ENCODE results near the gene HEBP2.

- TF ChIP-seq ZNF232 (CRISPR knock-in tag; IDR thresholded peaks at IDR 0.05): no peak
- TF ChIP-seq, protein P1, sequence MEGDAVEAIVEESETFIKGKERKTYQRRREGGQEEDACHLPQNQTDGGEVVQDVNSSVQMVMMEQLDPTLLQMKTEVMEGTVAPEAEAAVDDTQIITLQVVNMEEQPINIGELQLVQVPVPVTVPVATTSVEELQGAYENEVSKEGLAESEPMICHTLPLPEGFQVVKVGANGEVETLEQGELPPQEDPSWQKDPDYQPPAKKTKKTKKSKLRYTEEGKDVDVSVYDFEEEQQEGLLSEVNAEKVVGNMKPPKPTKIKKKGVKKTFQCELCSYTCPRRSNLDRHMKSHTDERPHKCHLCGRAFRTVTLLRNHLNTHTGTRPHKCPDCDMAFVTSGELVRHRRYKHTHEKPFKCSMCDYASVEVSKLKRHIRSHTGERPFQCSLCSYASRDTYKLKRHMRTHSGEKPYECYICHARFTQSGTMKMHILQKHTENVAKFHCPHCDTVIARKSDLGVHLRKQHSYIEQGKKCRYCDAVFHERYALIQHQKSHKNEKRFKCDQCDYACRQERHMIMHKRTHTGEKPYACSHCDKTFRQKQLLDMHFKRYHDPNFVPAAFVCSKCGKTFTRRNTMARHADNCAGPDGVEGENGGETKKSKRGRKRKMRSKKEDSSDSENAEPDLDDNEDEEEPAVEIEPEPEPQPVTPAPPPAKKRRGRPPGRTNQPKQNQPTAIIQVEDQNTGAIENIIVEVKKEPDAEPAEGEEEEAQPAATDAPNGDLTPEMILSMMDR (IDR thresholded peaks at IDR 0.05): no peak
- no peak for TF ChIP-seq TCF7 (CRISPR knock-in tag; IDR thresholded peaks at IDR 0.05; ENCODE audit: low read depth)
- no peak for TF ChIP-seq MYBL2 (CRISPR knock-in tag; IDR thresholded peaks at IDR 0.05)
- no peak for TF ChIP-seq ELF4 (CRISPR knock-in tag; IDR thresholded peaks at IDR 0.05; ENCODE audit: low read depth)
- TF ChIP-seq FOXK1 (CRISPR knock-in tag; IDR thresholded peaks at IDR 0.05): no peak
- TF ChIP-seq, protein P2, sequence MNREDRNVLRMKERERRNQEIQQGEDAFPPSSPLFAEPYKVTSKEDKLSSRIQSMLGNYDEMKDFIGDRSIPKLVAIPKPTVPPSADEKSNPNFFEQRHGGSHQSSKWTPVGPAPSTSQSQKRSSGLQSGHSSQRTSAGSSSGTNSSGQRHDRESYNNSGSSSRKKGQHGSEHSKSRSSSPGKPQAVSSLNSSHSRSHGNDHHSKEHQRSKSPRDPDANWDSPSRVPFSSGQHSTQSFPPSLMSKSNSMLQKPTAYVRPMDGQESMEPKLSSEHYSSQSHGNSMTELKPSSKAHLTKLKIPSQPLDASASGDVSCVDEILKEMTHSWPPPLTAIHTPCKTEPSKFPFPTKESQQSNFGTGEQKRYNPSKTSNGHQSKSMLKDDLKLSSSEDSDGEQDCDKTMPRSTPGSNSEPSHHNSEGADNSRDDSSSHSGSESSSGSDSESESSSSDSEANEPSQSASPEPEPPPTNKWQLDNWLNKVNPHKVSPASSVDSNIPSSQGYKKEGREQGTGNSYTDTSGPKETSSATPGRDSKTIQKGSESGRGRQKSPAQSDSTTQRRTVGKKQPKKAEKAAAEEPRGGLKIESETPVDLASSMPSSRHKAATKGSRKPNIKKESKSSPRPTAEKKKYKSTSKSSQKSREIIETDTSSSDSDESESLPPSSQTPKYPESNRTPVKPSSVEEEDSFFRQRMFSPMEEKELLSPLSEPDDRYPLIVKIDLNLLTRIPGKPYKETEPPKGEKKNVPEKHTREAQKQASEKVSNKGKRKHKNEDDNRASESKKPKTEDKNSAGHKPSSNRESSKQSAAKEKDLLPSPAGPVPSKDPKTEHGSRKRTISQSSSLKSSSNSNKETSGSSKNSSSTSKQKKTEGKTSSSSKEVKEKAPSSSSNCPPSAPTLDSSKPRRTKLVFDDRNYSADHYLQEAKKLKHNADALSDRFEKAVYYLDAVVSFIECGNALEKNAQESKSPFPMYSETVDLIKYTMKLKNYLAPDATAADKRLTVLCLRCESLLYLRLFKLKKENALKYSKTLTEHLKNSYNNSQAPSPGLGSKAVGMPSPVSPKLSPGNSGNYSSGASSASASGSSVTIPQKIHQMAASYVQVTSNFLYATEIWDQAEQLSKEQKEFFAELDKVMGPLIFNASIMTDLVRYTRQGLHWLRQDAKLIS (CRISPR knock-in tag; IDR thresholded peaks at IDR 0.05; ENCODE audit: borderline replicate concordance): no peak
- no peak for TF ChIP-seq ZNF138 (CRISPR knock-in tag; conservative IDR thresholded peaks at IDR 0.05)
- no peak for TF ChIP-seq NR3C1 (CRISPR knock-in tag; conservative IDR thresholded peaks at IDR 0.05; ENCODE audit: low read depth)
- TF ChIP-seq ESRRA (CRISPR knock-in tag; IDR thresholded peaks at IDR 0.05; ENCODE audit: borderline replicate concordance): no peak
- TF ChIP-seq JUN (CRISPR knock-in tag; IDR thresholded peaks at IDR 0.05): no peak
- TF ChIP-seq CREB1 (CRISPR knock-in tag; IDR thresholded peaks at IDR 0.05): no peak
- no peak for TF ChIP-seq ZNF219 (CRISPR knock-in tag; IDR thresholded peaks at IDR 0.05; ENCODE audit: borderline replicate concordance)
Observed at GRCh38 chr6:138429761-138430160, 25.7 kb downstream of the HEBP2 start.

All from WTC11 (cell line).